HG02798 (cell line): ENCODE measurements around the gene CYP8B1.

ENCODE experiments used
- ATAC-seq: cut with Tn5 transposase; IDR thresholded peaks from one replicate; pipeline ENCODE4 v1.9.1; 2021; ENCODE audit warnings: mild to moderate bottlenecking; ENCODE audit not compliant: unreplicated experiment, poor library complexity

The CYP8B1 gene

DNA sequence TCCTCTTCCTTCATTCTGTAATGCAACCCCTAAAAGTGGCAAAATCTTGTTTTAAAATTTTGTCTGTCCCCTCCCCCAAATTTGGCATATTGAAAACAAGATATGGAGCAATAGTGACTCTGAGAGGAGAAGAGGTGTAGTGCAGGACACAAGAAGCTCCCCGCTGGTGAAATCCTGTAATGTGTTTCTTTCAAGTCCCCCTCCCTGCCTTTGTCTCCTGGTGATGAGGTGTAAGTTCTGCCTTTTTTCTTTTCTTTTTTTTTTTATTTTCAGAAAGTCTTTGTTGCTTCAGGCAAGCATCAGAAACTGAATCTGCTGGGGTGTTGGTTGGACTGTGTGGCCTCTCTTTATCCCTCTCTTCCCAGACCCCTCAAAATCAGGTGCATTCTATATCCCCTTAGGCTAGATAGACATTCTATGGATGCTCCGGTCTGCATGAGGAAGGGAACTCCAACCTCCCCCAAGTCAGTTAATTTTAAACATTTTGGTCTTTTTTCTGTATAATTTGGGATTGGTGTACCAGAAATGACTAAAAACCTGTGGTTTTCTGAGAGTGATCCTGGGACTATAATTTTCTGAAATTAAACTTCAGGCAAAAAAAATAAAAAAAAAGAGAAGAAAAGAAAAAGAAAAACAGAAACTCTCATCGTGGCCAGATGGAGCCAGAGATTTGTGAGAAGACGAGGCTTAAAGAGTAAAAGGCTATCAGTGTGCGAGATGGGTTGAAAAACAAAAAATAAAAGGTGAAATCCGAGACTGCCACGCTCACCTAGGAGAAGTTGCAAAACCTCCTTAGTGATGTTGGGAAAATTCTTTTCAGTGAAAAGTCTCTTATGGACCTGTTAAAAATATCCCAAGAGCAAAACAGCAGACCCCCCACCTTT is 45.0 kb downstream of the CYP8B1 start:
- no peak for ATAC-seq

DNA sequence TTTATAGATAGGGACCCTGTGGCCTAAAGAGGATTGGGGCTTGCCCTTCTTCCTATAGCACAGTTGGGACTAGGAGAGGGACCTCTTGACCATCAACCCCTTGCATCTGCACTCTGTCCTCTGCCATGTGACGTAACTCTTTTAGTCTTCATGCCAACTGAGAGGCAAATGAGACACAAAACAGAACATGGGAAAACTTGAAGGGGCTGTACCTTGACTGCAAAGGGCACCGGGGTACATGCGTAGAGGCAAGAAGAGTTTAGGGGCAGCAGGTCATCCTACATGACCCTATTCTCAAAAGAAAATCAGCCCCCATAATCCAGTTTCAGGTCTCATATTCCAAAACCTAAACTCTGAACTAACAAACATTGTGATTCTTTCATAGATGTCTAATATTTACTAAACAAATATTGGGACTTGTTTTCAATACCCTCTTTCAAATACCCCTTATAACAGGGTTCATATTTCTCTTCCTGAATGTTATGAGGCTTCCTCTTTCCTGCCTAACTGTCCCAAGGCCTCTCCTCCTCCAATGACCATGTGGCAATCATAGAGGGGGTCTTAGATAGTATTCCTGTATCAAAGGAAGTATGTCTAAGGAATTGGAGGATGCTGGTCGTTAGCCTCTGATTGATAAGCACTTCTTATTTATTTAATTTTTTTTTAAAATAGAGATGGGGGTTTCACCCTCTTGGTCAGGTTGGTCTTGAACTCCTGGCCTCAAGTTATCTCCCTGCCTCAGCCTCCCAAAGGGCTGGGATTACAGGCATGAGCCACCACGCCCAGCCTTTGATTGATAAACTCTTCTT is 45.8 kb downstream of the CYP8B1 start:
- no peak for ATAC-seq

DNA sequence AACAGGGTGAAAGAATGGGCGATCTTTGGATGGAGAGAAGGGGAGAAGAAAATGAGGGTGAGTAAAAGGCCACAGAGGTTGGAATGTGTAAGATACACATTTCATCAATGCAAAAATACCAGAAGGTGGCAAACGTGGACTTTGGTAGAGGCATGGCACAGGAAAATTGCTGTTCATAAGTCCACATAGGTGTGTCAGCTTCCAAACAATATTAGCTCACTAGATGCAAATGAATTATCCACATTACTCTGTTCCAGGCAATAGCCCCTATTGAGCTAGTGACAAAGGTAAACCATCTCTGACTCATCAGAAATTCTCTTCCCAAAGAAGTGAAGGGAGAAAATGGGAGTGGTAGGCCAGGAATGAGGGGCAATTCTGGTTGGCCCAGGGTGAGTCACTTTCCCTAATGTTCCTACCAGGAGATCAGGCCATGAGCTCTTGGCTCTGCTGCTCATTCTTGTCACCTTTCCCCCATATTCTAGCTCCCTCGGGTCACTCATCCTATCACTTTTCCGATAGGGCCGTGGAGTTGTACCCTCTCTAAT is 46.5 kb downstream of the CYP8B1 start:
- ATAC-seq, result no peak

DNA sequence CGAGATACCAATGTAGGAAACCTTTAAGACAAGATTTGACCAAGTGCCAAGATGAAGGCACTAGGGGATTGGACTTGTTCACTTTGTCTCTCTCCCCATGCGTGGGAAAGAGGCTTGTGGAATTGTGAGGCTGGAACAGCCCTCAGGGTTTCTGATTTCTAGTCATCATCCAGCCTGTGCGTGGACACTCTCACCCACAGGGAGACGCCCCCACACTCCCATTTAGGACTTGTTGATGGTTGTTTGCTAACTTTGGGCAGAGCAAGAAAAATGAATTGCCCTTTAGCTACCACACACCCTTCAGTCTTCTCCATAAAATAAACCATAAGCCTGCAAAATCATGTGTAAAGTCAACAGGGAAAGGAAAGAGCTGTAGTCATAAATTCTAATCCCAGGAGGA is 48.0 kb downstream of the CYP8B1 start:
- no peak for ATAC-seq

DNA sequence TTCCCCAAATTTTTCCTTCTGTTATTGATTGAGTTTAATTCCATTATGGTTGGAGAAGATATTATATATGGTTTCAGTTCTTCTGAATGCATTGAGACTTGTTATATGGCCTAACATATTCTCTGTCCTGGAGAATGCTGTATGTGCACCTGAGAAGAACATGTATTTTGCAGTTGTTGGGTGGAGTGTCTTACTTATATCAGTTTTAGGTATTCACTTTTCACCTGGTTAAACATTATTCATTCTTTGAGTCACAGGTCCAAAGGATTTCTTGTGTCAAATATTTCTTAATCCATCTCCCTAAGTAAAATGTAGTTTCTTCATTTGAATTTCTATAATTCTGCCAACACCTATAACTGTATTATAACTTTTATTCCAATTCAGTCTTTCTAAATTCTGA is 48.7 kb downstream of the CYP8B1 start:
- no peak for ATAC-seq

DNA sequence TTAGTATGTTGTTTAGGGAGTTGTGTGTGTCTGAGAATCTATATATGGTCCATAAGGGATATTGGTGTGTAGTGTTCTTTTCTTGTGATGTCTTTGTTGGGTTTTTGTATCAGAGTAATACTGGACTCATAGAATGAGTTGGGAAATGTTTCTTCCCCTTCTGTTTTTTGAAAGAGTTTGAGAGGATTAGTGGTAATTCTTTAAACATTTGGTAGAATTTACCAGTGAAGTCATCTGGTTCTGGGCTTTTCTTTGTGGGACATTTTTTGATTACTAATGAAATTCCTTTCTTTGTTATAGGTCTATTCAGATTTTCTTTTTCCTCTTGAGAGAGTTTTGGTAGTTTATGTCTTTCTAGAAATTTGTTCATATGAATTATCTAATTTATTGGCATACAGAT is 49.5 kb downstream of the CYP8B1 start:
- no peak for ATAC-seq

DNA sequence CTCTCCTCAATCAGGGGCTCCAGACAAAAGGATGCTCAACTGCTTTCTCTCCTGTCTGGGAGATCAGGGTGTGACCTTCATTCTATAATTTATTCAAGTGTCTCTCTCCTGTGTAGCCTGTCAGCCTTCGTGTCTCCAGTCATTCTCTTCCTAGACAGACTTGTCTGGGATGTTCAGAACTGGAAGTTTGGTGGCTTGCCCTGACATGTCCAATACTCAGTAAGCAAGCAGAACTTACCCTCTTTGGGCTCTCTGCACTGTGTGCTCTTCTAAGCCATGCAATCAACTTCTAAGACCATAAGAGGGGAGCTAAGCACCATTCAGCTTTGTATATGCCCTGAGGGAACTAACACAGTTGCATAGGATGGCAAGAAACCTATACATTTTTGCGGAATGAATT is 52.3 kb downstream of the CYP8B1 start:
- ATAC-seq, result no peak

DNA sequence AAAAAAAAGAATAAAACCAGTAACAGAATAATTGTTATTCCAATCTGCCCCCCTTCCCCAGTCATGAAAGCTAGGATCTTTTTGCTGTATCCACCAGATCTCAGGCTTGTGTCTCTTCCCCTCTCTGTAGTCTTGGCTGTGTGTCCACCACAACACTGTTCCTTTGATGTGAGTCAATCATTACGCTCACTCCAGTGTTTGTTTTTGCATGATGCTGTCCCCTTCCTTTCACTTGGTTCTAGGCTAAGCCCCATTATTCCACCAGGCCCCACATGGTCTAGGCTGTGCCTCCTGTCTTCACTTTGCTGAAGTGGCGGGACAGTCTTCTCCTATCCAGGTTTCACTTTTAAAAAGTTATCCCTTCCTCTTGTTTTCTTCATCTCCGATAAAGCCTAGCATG is 52.9 kb downstream of the CYP8B1 start:
- ATAC-seq, result no peak
